ENCODE results near the gene HERC2.
"Not testable (repeated sequence)": the region's sequence is repeated elsewhere in the genome, so short reads cannot be mapped to it uniquely, and the experiment has no call there.

HERC2 gene

GRCh38 chr15:28131946-28132345 lies 190.0 kb downstream of the HERC2 start:
- no peak for DNase-seq (ENCODE audit: low spot score)

GRCh38 chr15:28131400-28131799 lies 190.6 kb downstream of the HERC2 start:
- DNase-seq (ENCODE audit: low spot score): no peak

- DNase-seq (ENCODE audit: low spot score): no peak
These were observed 191.3 kb downstream of the HERC2 start for GRCh38 chr15:28130651-28131050.

- DNase-seq (ENCODE audit: low spot score): no peak
These were observed 192.6 kb downstream of the HERC2 start for GRCh38 chr15:28129231-28129848.

DNA sequence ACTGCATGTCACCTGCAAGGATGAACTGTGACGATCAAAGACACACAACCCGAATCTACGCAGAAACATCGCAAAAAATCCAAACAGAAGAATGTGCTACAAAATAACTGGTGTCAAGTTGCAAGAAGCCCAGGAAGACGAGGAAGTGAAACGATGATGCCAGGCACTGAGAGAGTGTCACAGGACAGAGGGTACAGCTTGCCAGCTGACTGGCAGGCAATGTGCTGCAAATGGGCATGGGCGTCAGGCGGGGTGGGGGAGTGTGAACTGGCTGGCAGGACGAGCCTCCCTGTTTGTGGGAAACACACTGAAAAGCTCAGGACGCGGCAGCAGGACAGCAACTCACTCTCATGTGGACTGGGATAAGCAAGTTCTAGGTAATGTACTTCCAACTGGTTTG lies 193.9 kb downstream of the HERC2 start:
- no peak for DNase-seq (ENCODE audit: low spot score)

GRCh38 chr15:28127036-28127435 lies 194.9 kb downstream of the HERC2 start:
- no peak for DNase-seq (ENCODE audit: low spot score)

- peak; percentile 45 for DNase-seq (ENCODE audit: low spot score)
These were observed 196.0 kb downstream of the HERC2 start for GRCh38 chr15:28125673-28126651.

- DNase-seq (ENCODE audit: low spot score): no peak
These were observed 197.1 kb downstream of the HERC2 start for GRCh38 chr15:28124841-28125240.

DNA sequence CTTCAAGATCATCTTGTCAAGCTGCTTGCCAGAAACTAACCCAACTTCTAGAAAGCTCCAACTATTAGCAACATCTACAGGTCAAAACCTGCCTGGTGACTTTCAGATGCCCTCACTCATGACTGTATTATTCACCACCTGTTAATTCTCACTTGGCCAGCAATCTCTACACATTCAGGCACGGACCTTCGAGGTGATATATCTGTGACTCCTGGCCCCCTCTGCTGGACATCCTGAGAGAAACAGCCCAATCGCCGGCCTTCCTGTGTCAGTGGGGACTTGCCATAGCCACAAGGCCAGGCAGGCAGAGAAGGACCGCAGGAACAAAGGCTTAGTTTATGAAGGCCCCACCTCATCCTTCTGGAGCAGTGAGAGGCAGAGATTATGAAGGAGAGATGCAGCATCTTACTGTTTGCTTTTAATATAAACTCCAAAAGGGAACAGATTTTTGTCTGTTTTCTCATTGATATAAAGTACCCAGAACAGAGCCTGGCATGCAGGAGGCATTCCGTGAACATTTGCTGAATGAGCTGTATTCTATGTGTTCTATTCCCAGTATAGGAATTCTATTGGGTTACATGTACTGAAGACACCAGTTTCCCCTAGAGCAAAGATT lies 198.5 kb downstream of the HERC2 start:
- peak; percentile 84 for DNase-seq (ENCODE audit: low spot score)

- DNase-seq (ENCODE audit: low spot score): no peak
These were observed 199.7 kb downstream of the HERC2 start for GRCh38 chr15:28122038-28122949.

- DNase-seq (ENCODE audit: low spot score): not testable (repeated sequence)
These were observed 200.4 kb downstream of the HERC2 start for GRCh38 chr15:28121577-28121976.

- no peak for DNase-seq (ENCODE audit: low spot score)
These were observed 201.7 kb downstream of the HERC2 start for GRCh38 chr15:28120359-28120640.

DNA sequence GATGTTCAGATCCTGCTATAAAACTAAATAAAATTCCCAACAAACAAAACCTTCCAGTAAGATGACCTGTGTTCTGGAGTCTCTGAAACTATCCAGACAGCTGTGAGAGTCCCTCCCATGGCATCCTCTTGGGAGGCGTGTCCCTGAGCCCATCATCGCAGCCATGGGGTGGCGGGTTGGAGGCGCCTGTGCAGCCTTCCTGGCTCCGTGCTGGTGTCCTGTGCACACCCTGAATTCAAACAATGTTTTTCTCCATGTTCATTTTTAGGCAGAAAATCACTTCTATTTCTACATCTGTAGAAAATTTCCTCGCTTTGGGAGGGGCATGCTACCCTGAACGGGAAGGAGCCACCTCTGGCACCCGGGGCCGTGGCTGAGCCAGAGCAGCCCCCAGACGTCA lies 203.4 kb downstream of the HERC2 start:
- no peak for DNase-seq (ENCODE audit: low spot score)

GRCh38 chr15:28118083-28118482 lies 203.9 kb downstream of the HERC2 start:
- DNase-seq (ENCODE audit: low spot score): no peak

DNA sequence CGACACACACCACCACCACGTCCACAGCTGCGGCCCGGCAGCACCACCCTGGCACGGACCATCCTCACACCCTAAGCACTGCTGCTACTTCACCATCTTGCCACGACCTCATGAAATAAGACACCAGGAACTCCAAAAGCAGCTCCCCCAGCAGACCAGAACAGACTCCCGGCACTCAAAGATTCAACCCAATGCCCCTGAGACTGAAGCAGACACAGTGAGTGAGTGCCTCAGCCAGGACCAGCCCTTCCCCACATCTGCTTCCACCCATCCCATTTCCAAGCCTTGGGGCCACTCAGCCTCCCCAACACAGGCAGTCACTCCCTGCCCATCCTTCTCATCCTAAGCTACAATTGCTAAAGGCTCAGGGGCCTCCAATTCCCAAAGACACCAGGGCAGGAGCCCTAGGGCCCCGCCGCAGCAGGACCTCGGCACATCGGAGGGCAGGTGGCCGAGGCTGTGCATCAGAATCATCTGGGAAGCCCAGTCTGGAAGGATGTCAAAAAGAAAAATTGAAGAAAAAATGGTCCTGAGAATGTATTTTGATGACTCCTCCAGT lies 204.5 kb downstream of the HERC2 start:
- DNase-seq (ENCODE audit: low spot score): no peak

DNA sequence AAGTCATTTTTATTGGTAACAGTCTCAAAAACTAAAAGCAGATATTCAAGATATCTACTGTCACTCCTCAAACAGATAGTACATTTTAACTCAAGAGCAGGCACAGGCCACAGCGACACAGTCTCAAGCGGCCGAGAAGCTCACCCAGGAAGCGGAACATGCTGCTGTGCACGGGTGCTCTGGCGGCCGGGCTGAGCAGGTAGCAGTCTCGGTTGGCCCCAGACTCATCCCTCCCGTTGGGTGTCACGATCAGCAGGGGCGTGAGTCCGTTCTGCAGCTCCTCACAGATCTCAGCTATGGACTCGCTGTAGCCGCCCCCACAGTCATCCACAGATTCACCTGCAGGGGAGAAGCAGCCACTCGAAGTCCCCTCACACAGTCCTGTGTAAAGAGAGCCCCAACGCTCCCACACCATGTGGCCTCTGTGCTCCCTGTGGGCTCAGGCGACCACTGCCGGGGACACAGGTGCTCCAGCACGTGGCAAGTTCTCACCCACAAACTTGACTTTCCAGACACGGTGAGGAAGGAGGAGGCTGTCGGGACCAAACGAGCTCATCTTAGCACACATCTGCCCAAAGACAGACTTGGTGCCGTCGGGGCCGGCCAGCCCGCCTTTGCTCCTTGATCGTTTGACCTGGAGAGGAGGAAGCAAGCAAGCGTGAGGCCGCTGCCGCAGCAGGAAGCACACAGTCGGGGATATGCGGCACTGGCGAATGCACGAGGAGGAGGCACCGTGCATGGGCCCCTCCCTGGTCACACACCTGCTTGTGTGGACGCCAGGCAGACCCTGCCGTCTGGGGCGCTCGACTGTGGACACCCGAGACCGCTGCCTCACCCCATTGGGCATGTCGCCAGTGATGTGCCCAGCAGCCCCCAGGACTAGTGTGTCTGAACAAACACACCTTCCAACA lies 205.2 kb downstream of the HERC2 start:
- DNase-seq (ENCODE audit: low spot score): no peak

- DNase-seq (ENCODE audit: low spot score): no peak
These were observed 206.1 kb downstream of the HERC2 start for GRCh38 chr15:28115871-28116270.

DNA sequence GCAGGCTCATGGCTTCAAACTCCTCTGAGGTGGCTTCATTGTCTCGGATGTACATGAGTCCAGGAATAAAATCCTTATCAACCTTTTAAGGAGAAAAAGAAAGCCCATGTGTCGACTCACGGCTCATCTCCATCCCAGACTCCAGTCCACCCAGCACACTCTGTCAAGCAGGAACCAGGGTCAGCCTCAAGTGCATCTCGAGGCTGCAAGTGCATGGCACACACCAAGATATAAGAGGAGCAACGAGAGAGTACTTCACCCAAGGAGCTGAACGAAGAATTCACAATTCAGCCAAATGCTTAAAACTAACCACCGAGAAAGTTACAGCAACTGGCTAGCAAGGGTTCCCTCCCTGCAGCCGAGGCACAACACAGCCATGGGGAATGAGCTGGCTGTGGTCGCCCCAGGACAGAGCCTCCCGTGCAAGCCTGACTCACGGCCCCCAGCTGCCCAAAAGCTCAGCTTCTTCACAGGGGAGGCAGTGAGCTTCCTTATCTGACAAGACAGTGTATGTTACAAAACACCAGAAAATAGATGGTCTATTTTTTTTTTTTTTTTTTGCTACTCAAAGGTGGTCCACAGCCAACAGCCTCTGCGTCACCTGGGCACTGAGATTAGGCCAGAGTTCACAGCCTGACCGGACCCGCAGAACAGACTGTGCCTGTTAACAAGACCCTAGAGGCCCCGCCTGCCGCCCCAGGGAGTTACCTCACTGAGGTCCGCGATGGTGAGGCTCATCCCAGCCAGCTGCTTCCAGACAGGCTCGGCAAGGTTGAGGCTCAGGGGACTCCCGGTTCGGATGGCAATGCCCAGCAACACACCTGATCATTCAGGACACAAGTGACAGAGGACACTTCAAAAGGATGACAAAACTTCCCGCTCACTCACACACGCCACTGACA lies 207.0 kb downstream of the HERC2 start:
- DNase-seq (ENCODE audit: low spot score): no peak

DNA sequence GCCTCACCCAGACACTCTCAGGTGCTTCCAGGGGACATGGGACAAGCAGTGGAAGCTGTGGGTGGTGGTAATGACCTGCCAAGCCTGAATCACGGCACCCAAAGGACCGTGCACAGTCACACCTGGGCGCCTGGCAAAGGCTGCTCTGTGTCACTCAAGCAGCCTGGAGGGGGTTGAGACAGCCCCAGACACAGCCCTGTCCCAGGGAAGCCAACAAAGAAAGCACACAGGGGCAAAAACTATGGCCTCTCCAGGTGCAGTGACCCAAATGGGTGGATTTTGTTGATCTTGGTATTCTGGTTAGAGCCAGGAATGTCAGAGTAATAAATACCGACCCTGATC lies 207.9 kb downstream of the HERC2 start:
- DNase-seq (ENCODE audit: low spot score): no peak
